Liver (tissue), 9 donors: ENCODE results near the gene STIM1. TPM values are rescaled to one million over a fixed set of nuclear protein-coding genes. Genes with fewer than 3 reads are reported as not detected.

Source experiments
- DNase-seq: peaks from one replicate; pipeline ENCODE4 v3.0.0-alpha.2; 2017; ENCODE audit warnings: low spot score
- H3K27ac ChIP-seq, 2 donors: one replicate each; pipeline ENCODE4 v1.7.0; 2013; ENCODE audit warnings: inconsistent platforms in 2 of 2, low read length in 2 of 2, control low read depth in 1 of 2, low read depth in 1 of 2, mild to moderate bottlenecking in 1 of 2
- H3K27me3 ChIP-seq, 4 donors: one replicate each; pipeline versions ENCODE4 v1.6.1 to v1.7.0; 2013; ENCODE audit warnings: low read length in 3 of 4, inconsistent platforms in 1 of 4, mild to moderate bottlenecking in 1 of 4, moderate library complexity in 1 of 4; ENCODE audit not compliant: control insufficient read depth in 4 of 4, insufficient read depth in 4 of 4
- H3K36me3 ChIP-seq, 4 donors: one replicate each; pipeline versions ENCODE4 v1.6.1 to v1.7.0; 2013; ENCODE audit warnings: low read length in 3 of 4, mild to moderate bottlenecking in 3 of 4, low read depth in 1 of 4, moderate library complexity in 1 of 4; ENCODE audit not compliant: control insufficient read depth in 4 of 4, insufficient read depth in 3 of 4
- H3K4me1 ChIP-seq, 4 donors: one replicate each; pipeline versions ENCODE4 v1.6.1 to v1.7.0; 2013; ENCODE audit warnings: low read length in 3 of 4, mild to moderate bottlenecking in 3 of 4, moderate library complexity in 1 of 4; ENCODE audit not compliant: control insufficient read depth in 4 of 4, insufficient read depth in 4 of 4
- H3K4me3 ChIP-seq, 3 donors: one replicate each; pipeline versions ENCODE4 v1.6.1 to v1.7.0; 2013; ENCODE audit warnings: low read length in 3 of 3, control low read depth in 1 of 3, low read depth in 1 of 3, mild to moderate bottlenecking in 1 of 3
- H3K9ac ChIP-seq, 2 donors: one replicate each; pipeline ENCODE4 v1.7.0; 2013; ENCODE audit warnings: low read length in 2 of 2, mild to moderate bottlenecking in 2 of 2, moderate library complexity in 2 of 2, control low read depth in 1 of 2, low read depth in 1 of 2
- H3K9me3 ChIP-seq, 4 donors: one replicate each; pipeline versions ENCODE4 v1.6.1 to v1.7.0; 2013; ENCODE audit warnings: low read length in 3 of 4; ENCODE audit not compliant: control insufficient read depth in 4 of 4
- EGR1 ChIP-seq, 2 donors: IDR thresholded peaks; 2 replicates each; pipeline ENCODE4 v1.6.1; 2016 to 2018; ENCODE audit warnings: antibody characterized with exemption in 2 of 2, low read depth in 2 of 2
- FOXA1 ChIP-seq: IDR thresholded peaks from 2 replicates; pipeline ENCODE4 v1.6.1; 2016; ENCODE audit warnings: antibody characterized with exemption
- FOXA2 ChIP-seq: IDR thresholded peaks from 2 replicates; pipeline ENCODE4 v1.6.1; 2016; ENCODE audit warnings: antibody characterized with exemption
- HNF4A ChIP-seq, 2 donors: conservative IDR thresholded peaks; 2 replicates each; pipeline ENCODE4 v1.6.1; 2016; ENCODE audit warnings: antibody characterized with exemption in 2 of 2, mild to moderate bottlenecking in 2 of 2
- HNF4G ChIP-seq: IDR thresholded peaks from 2 replicates; pipeline ENCODE4 v1.6.1; 2016; ENCODE audit warnings: antibody characterized with exemption
- JUND ChIP-seq, 2 donors: IDR thresholded peaks; 2 replicates each; pipeline ENCODE4 v1.6.1; 2016; ENCODE audit warnings: antibody characterized with exemption in 2 of 2
- RXRA ChIP-seq, 2 donors: IDR thresholded peaks; 2 replicates each; pipeline ENCODE4 v1.6.1; 2017 to 2018; ENCODE audit warnings: antibody characterized with exemption in 2 of 2, mild to moderate bottlenecking in 1 of 2
- SP1 ChIP-seq: IDR thresholded peaks from 2 replicates; pipeline ENCODE4 v1.6.1; 2018; ENCODE audit warnings: antibody characterized with exemption, mild to moderate bottlenecking
- TAF1 ChIP-seq: conservative IDR thresholded peaks from 2 replicates; pipeline ENCODE4 v1.6.1; 2016; ENCODE audit warnings: antibody characterized with exemption, mild to moderate bottlenecking
- YY1 ChIP-seq: IDR thresholded peaks from 2 replicates; pipeline ENCODE4 v1.6.1; 2016; ENCODE audit warnings: antibody characterized with exemption, mild to moderate bottlenecking
- WGBS: extraction: QIAGEN DNeasy Blood & Tissue Kit; methylation state at CpG from one replicate; pipeline ENCODE4 v1.1.7; 2013; 5-methylcytosine and 5-hydroxymethylcytosine counted together
- polyA plus RNA-seq, 2 donors: library from polyadenylated mRNA; stranded (reverse) in 1 of 2; unstranded in 1 of 2; fragments of 200-250 nt in 1 of 2; fragments of >200 nt in 1 of 2; fragmentation: Nextera tagmentation in 1 of 2; extraction: Ambion mirVana in 1 of 2; gene quantifications; one replicate each; pipeline versions ENCODE4 v1.2.1 to v1.2.3, GENCODE V29; 2013 to 2015
- total RNA-seq, 2 donors: library from RNA; depleted of rRNA; stranded (reverse); fragments of >200 nt; gene quantifications; one replicate each; pipeline ENCODE4 v1.2.3, GENCODE V29; 2014
- TF ChIP-seq, protein P1 (sequence below): IDR thresholded peaks from 2 replicates; pipeline ENCODE4 v1.6.1; 2016; ENCODE audit warnings: antibody characterized with exemption
- TF ChIP-seq, protein P2 (sequence below): IDR thresholded peaks from 2 replicates; pipeline ENCODE4 v1.6.1; 2016; ENCODE audit warnings: antibody characterized with exemption
- TF ChIP-seq, protein P3 (sequence below): IDR thresholded peaks from 2 replicates; pipeline ENCODE4 v1.6.1; 2016; ENCODE audit warnings: antibody characterized with exemption
- TF ChIP-seq, protein P4 (sequence below): IDR thresholded peaks from 2 replicates; pipeline ENCODE4 v1.6.1; 2016; ENCODE audit warnings: antibody characterized with exemption, mild to moderate bottlenecking
- donor health status: healthy.
- donor health status: healthy.
- donor health status: healthy.
- donor health status: healthy.
- donor health status: healthy.

Gene STIM1
- total and polyA plus RNA-seq, 4 donors, result 19.7 to 42.9 (median 25.1) TPM

DNA sequence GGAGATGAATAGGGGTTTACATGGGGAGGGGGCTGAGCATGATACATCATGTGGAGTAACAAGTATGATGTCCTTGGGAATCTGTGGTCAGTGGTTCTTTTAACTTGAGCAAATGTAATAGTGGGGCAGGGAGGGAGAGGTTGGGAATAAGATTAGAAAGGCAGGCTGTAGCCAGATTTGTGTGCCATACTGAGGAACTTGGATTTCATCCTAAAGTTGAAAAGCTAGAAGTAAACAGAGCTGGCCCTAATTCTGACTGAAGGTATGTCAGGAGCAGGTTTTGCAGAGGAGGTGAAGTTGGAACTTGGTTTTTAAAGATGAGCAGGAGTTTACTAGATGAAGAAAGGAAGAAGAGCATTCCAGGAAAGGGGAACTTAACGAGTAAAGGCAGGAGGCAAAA is 130.8 kb downstream of the STIM1 start:
- no peaks in the 10 kb centered on the region for H3K36me3 ChIP-seq
- no peaks in the 10 kb centered on the region for H3K27me3 ChIP-seq
- H3K27ac ChIP-seq, result no peak overlapping the region
- DNase-seq, result no peak
- peaks cover 0 to 22% (median 3%) of the 10 kb centered on the region in 4 donors for H3K4me1 ChIP-seq
- no peaks in the 10 kb centered on the region for H3K9me3 ChIP-seq
- H3K4me3 ChIP-seq, result no peak overlapping the region
- TF ChIP-seq YY1 (no peak), FOXA1 (no peak), JUND (IDR thresholded peaks at IDR 0.05) (no peak), RXRA (IDR thresholded peaks at IDR 0.05) (no peak), HNF4A (conservative IDR thresholded peaks at IDR 0.05) (no peak), SP1 (no peak), TAF1 (no peak), HNF4G (no peak)
- TF ChIP-seq, protein P1, sequence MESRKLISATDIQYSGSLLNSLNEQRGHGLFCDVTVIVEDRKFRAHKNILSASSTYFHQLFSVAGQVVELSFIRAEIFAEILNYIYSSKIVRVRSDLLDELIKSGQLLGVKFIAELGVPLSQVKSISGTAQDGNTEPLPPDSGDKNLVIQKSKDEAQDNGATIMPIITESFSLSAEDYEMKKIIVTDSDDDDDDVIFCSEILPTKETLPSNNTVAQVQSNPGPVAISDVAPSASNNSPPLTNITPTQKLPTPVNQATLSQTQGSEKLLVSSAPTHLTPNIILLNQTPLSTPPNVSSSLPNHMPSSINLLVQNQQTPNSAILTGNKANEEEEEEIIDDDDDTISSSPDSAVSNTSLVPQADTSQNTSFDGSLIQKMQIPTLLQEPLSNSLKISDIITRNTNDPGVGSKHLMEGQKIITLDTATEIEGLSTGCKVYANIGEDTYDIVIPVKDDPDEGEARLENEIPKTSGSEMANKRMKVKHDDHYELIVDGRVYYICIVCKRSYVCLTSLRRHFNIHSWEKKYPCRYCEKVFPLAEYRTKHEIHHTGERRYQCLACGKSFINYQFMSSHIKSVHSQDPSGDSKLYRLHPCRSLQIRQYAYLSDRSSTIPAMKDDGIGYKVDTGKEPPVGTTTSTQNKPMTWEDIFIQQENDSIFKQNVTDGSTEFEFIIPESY, result no peak
- TF ChIP-seq, protein P2, sequence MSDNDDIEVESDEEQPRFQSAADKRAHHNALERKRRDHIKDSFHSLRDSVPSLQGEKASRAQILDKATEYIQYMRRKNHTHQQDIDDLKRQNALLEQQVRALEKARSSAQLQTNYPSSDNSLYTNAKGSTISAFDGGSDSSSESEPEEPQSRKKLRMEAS, result no peak
- TF ChIP-seq, protein P3, sequence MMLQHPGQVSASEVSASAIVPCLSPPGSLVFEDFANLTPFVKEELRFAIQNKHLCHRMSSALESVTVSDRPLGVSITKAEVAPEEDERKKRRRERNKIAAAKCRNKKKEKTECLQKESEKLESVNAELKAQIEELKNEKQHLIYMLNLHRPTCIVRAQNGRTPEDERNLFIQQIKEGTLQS, result no peak
- H3K9ac ChIP-seq, result no peak overlapping the region
- WGBS, result 83% methylated on average over 1 of the region's 1 CpG

DNA sequence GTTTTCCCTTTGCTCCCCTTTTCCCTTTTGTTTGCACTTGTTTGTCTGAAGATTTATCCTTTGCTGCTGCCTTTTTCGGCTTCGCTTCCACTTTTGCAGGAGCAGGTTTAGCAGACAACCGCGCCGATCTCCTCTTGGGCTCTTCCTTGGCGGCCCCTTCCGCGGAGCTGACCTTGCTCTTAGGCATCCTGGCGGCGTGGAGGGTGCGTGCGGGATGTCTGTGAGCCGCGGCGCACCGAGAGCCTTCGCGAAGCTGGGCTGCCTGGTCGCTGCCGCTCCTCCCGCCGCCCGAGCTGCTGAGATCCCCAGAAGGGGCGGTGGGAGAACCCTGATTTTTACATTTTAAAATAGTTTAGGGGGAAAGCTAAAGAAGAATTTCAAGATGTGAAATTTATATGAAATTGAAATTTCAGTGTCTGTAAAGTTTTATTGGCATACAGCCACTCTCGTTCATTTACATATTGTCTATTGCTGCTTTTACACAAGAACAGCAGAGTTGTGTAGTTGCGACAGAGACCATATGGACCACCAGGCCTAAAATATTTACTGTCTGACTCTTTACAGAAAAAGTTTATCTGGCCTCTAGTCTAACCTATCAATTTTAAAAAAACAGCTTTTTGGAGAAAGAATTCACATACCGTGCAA is 133.9 kb downstream of the STIM1 start:
- H3K4me3 ChIP-seq, result no peak overlapping the region
- 77% methylated on average over 27 of the region's 27 CpGs for WGBS
- no peaks in the 10 kb centered on the region for H3K9me3 ChIP-seq
- no peak overlapping the region for H3K9ac ChIP-seq
- no peaks in the 10 kb centered on the region for H3K36me3 ChIP-seq
- TF ChIP-seq EGR1 (IDR thresholded peaks at IDR 0.05; ENCODE audit: low read depth in 2 of 2), result no peak
- TF ChIP-seq, protein P4, sequence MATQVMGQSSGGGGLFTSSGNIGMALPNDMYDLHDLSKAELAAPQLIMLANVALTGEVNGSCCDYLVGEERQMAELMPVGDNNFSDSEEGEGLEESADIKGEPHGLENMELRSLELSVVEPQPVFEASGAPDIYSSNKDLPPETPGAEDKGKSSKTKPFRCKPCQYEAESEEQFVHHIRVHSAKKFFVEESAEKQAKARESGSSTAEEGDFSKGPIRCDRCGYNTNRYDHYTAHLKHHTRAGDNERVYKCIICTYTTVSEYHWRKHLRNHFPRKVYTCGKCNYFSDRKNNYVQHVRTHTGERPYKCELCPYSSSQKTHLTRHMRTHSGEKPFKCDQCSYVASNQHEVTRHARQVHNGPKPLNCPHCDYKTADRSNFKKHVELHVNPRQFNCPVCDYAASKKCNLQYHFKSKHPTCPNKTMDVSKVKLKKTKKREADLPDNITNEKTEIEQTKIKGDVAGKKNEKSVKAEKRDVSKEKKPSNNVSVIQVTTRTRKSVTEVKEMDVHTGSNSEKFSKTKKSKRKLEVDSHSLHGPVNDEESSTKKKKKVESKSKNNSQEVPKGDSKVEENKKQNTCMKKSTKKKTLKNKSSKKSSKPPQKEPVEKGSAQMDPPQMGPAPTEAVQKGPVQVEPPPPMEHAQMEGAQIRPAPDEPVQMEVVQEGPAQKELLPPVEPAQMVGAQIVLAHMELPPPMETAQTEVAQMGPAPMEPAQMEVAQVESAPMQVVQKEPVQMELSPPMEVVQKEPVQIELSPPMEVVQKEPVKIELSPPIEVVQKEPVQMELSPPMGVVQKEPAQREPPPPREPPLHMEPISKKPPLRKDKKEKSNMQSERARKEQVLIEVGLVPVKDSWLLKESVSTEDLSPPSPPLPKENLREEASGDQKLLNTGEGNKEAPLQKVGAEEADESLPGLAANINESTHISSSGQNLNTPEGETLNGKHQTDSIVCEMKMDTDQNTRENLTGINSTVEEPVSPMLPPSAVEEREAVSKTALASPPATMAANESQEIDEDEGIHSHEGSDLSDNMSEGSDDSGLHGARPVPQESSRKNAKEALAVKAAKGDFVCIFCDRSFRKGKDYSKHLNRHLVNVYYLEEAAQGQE, result no peak
- TF ChIP-seq TAF1, result no peak
- no peak for TF ChIP-seq FOXA2
- TF ChIP-seq, protein P2, result no peak
- peaks cover 0 to 22% (median 3%) of the 10 kb centered on the region in 4 donors for H3K4me1 ChIP-seq
- DNase-seq, result no peak
- H3K27ac ChIP-seq, result no peak overlapping the region
- no peaks in the 10 kb centered on the region for H3K27me3 ChIP-seq
